ENCODE measurements around the gene SH3PXD2B.

SH3PXD2B gene

DNA sequence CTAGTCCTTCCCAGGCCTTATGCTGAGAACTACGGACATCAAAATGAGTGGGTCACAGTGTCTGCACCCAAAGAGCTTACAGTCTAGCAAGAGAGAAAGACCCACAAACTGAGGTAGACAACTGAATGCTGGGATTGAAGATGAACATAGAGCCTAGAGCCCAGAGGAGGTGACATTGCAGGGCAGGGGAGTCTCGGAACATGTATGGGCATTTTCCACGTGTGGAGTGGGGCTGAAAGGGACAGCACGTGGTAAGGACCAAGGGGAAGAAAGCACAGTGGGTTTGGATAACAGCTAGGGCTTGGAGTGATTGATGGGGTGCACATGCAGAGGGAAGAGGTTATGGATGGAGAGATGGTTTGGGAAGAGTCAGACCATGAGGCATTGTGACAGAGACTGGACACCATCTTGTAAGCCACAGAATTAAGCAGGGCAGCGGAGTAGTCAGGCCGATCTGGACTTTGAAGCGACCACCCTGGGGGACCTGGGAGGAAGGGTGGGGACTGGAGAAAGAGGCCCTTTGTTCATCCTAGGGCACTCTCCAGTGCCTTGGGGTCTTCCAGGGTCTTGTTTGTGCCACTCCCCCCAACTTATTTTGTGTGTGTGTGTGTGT lies 47.5 kb upstream of the SH3PXD2B start:
- H3F3A ChIP-seq (ENCODE audit: control insufficient read depth, insufficient read depth) = no peaks in the 10 kb centered on the region
- no peaks in the 10 kb centered on the region; the same call in 1 of the 2 replicates for H3K27me3 ChIP-seq (ENCODE audit: control insufficient read depth, low read length)
- H3K79me2 ChIP-seq (ENCODE audit: control insufficient read depth, low read length) = no peaks in the 10 kb centered on the region
- H3K36me3 ChIP-seq (ENCODE audit: control insufficient read depth, low read length) = no peaks in the 10 kb centered on the region
- no peak overlapping the region for H3K4me3 ChIP-seq (ENCODE audit: low read length)
- no peaks in the 10 kb centered on the region for H4K20me1 ChIP-seq (ENCODE audit: control insufficient read depth, insufficient read depth, low read depth, low read length)
- no peak overlapping the region for H3K27ac ChIP-seq (ENCODE audit: low read depth, low read length)
- TF ChIP-seq CTCF (IDR thresholded peaks at IDR 0.05; ENCODE audit: low read depth, low read length, poor library complexity, severe bottlenecking) (no peak), EZH2phosphoT487 (IDR thresholded peaks at IDR 0.05; ENCODE audit: borderline replicate concordance, low read length) (no peak)
- no peak overlapping the region for H3K4me2 ChIP-seq (ENCODE audit: low read length)
- no peaks in the 10 kb centered on the region for H3K9me2 ChIP-seq (replicated peaks; ENCODE audit: control insufficient read depth, low read length)
- no peaks in the 10 kb centered on the region for H3K4me1 ChIP-seq (ENCODE audit: control insufficient read depth, low read length)
- no peaks in the 10 kb centered on the region for H3K9me3 ChIP-seq (ENCODE audit: control insufficient read depth, insufficient read depth, low read length)

DNA sequence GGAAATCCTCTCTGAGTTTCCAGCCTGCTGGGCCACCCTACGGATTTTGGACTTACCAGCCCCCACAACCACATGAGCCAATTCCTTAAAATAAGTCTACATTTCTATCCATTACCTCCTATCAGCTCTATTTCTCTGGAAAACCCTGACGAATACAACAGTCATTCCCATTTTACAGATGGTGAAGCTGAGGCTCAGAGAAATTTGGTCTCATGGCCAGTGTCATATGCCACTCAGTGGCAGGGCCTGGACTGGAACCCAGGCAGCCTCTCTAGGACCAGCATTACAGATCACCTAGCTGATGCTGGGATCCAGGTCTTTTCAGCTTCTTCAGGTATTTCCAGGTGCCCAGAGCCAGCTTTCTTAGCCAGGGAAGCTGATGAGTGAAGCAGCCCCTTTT lies 45.0 kb upstream of the SH3PXD2B start:
- no peaks in the 10 kb centered on the region for H3K9me2 ChIP-seq (replicated peaks; ENCODE audit: control insufficient read depth, low read length)
- H3K4me1 ChIP-seq (ENCODE audit: control insufficient read depth, low read length) = no peaks in the 10 kb centered on the region
- 0 out of 2 replicates have a peak, but pooled peaks cover 5% of the 10 kb centered on the region for H3K9me3 ChIP-seq (ENCODE audit: control insufficient read depth, insufficient read depth, low read length)
- H3K36me3 ChIP-seq (ENCODE audit: control insufficient read depth, low read length) = no peaks in the 10 kb centered on the region
- no peaks in the 10 kb centered on the region for H4K20me1 ChIP-seq (ENCODE audit: control insufficient read depth, insufficient read depth, low read depth, low read length)
- no peaks in the 10 kb centered on the region for H3K79me2 ChIP-seq (ENCODE audit: control insufficient read depth, low read length)
- TF ChIP-seq CTCF (IDR thresholded peaks at IDR 0.05; ENCODE audit: low read depth, low read length, poor library complexity, severe bottlenecking) (no peak), EZH2phosphoT487 (IDR thresholded peaks at IDR 0.05; ENCODE audit: borderline replicate concordance, low read length) (no peak)
- no peak overlapping the region for H3K27ac ChIP-seq (ENCODE audit: low read depth, low read length)
- peaks cover 18% of the 10 kb centered on the region for H3K27me3 ChIP-seq (ENCODE audit: control insufficient read depth, low read length)
- no peaks in the 10 kb centered on the region for H3F3A ChIP-seq (ENCODE audit: control insufficient read depth, insufficient read depth)
- no peak overlapping the region for H3K4me3 ChIP-seq (ENCODE audit: low read length)
- no peak overlapping the region for H3K4me2 ChIP-seq (ENCODE audit: low read length)

GRCh38 chr5:172498431-172499129 lies 44.3 kb upstream of the SH3PXD2B start:
- Histone ChIP-seq H3K4me2 (ENCODE audit: low read length) (no peak overlapping the region), H3F3A (ENCODE audit: control insufficient read depth, insufficient read depth) (no peaks in the 10 kb centered on the region), H3K79me2 (ENCODE audit: control insufficient read depth, low read length) (no peaks in the 10 kb centered on the region), H3K36me3 (ENCODE audit: control insufficient read depth, low read length) (no peaks in the 10 kb centered on the region), H3K27ac (ENCODE audit: low read depth, low read length) (no peak overlapping the region), H3K4me3 (ENCODE audit: low read length) (no peak overlapping the region), H3K9me2 (replicated peaks; ENCODE audit: control insufficient read depth, low read length) (no peaks in the 10 kb centered on the region), H4K20me1 (ENCODE audit: control insufficient read depth, insufficient read depth, low read depth, low read length) (no peaks in the 10 kb centered on the region), H3K27me3 (ENCODE audit: control insufficient read depth, low read length) (peaks cover 20% of the 10 kb centered on the region), H3K9me3 (ENCODE audit: control insufficient read depth, insufficient read depth, low read length) (0 out of 2 replicates have a peak, but pooled peaks cover 5% of the 10 kb centered on the region), H3K4me1 (ENCODE audit: control insufficient read depth, low read length) (no peaks in the 10 kb centered on the region)
- TF ChIP-seq CTCF (IDR thresholded peaks at IDR 0.05; ENCODE audit: low read depth, low read length, poor library complexity, severe bottlenecking) (no peak), EZH2phosphoT487 (IDR thresholded peaks at IDR 0.05; ENCODE audit: borderline replicate concordance, low read length) (no peak)
